OCI-LY7 (cell line): ENCODE measurements around the gene KLK2.

Experiments used
- EZH2phosphoT487 ChIP-seq: fragments of 200-600 bp; sonication (generic); IDR thresholded peaks from 2 replicates; pipeline ENCODE4 v1.6.1; 2018; ENCODE audit warnings: low read depth, borderline replicate concordance, mild to moderate bottlenecking, mixed run types, antibody characterized with exemption, low read length, moderate library complexity, mixed read lengths
- TF ChIP-seq, protein P1 (sequence below): fragments of 200-600 bp; sonication (generic); conservative IDR thresholded peaks from 2 replicates; pipeline ENCODE4 v1.5.1; 2014; ENCODE audit warnings: mild to moderate bottlenecking, antibody characterized with exemption, low read length, moderate library complexity, mixed read lengths

DNA sequence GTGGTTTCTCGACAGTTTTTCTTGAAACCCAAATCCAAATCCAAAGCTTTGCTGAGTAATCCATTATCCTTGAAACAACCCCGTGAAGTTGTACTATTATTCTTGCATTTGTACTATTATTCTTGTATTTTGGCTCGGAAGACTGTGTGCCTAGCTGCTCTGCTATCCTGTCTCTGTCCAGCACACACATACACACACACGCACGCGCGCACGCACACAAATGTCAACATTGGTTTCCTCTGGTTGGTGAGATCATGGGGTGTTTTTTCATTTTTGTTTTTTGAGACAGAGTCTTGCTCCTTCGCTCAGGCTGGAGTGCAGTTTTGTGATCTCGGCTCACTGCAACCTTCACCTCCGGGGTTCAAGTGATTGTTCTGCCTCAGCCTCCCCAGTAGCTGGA, 52.9 kb downstream of the KLK2 start:
- TF ChIP-seq, protein P1, sequence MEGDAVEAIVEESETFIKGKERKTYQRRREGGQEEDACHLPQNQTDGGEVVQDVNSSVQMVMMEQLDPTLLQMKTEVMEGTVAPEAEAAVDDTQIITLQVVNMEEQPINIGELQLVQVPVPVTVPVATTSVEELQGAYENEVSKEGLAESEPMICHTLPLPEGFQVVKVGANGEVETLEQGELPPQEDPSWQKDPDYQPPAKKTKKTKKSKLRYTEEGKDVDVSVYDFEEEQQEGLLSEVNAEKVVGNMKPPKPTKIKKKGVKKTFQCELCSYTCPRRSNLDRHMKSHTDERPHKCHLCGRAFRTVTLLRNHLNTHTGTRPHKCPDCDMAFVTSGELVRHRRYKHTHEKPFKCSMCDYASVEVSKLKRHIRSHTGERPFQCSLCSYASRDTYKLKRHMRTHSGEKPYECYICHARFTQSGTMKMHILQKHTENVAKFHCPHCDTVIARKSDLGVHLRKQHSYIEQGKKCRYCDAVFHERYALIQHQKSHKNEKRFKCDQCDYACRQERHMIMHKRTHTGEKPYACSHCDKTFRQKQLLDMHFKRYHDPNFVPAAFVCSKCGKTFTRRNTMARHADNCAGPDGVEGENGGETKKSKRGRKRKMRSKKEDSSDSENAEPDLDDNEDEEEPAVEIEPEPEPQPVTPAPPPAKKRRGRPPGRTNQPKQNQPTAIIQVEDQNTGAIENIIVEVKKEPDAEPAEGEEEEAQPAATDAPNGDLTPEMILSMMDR = no peak
- TF ChIP-seq EZH2phosphoT487 = no peak
